HEK293T (cell line): ENCODE data around the gene LAMA1.
"Not testable (repeated sequence)": the region's sequence is repeated elsewhere in the genome, so short reads cannot be mapped to it uniquely, and the experiment has no call there.

Experiments
- CTCF ChIA-PET: fragments of 350-600 bp; formaldehyde crosslinking; extraction: SDS; loops from one replicate; lab custom pipeline; 2021; ENCODE audit warnings: antibody characterized with exemption, inconsistent platforms; lab: Yijun Ruan, JAX
- POLR2A ChIA-PET: fragments of 350-600 bp; formaldehyde crosslinking; extraction: SDS; loops from one replicate; lab custom pipeline; 2020; ENCODE audit warnings: antibody characterized with exemption, inconsistent platforms; lab: Yijun Ruan, JAX
- DNase-seq: peaks from one replicate; pipeline ENCODE4 v3.0.0; 2012; ENCODE audit warnings: mixed read lengths; ENCODE audit errors: extremely low spot score
- ARNT ChIP-seq: fragments of 450-650 bp; IDR thresholded peaks from 2 replicates; pipeline ENCODE4 v1.6.1; 2017; ENCODE audit warnings: mild to moderate bottlenecking
- BHLHE40 ChIP-seq: fragments of 450-650 bp; IDR thresholded peaks from 2 replicates; pipeline ENCODE4 v1.6.1; 2016; ENCODE audit warnings: mild to moderate bottlenecking, moderate library complexity, borderline replicate concordance
- CTBP1 ChIP-seq: fragments of 450-650 bp; IDR thresholded peaks from 2 replicates; pipeline ENCODE4 v1.6.1; 2016; ENCODE audit warnings: borderline replicate concordance
- ELF4 ChIP-seq: fragments of 450-650 bp; IDR thresholded peaks from 2 replicates; pipeline ENCODE4 v1.6.1; 2017; ENCODE audit warnings: antibody characterized with exemption
- FOXA1 ChIP-seq: fragments of 450-650 bp; IDR thresholded peaks from 2 replicates; pipeline ENCODE4 v1.6.1; 2016; ENCODE audit warnings: mild to moderate bottlenecking
- FOXK2 ChIP-seq: fragments of 450-650 bp; IDR thresholded peaks from 2 replicates; pipeline ENCODE4 v1.6.1; 2016; ENCODE audit warnings: mild to moderate bottlenecking
- FOXM1 ChIP-seq: fragments of 450-650 bp; IDR thresholded peaks from 2 replicates; pipeline ENCODE4 v1.6.1; 2017; ENCODE audit warnings: mild to moderate bottlenecking, borderline replicate concordance
- HDGF ChIP-seq: fragments of 450-650 bp; IDR thresholded peaks from 2 replicates; pipeline ENCODE4 v1.6.1; 2017; ENCODE audit warnings: antibody characterized with exemption, borderline replicate concordance
- L3MBTL2 ChIP-seq: fragments of 450-650 bp; conservative IDR thresholded peaks from 2 replicates; pipeline ENCODE4 v1.6.1; 2016; ENCODE audit warnings: mild to moderate bottlenecking
- LEF1 ChIP-seq: fragments of 450-650 bp; IDR thresholded peaks from 2 replicates; pipeline ENCODE4 v1.6.1; 2017; ENCODE audit warnings: mild to moderate bottlenecking, borderline replicate concordance
- NFRKB ChIP-seq: fragments of 450-650 bp; IDR thresholded peaks from 2 replicates; pipeline ENCODE4 v1.6.1; 2016; ENCODE audit warnings: mild to moderate bottlenecking, moderate library complexity
- PKNOX1 ChIP-seq: fragments of 450-650 bp; IDR thresholded peaks from 2 replicates; pipeline ENCODE4 v1.6.1; 2016
- SP1 ChIP-seq: fragments of 450-650 bp; IDR thresholded peaks from 2 replicates; pipeline ENCODE4 v1.6.1; 2017
- SUZ12 ChIP-seq: fragments of 450-650 bp; IDR thresholded peaks from 2 replicates; pipeline ENCODE4 v1.6.1; 2016; ENCODE audit warnings: mild to moderate bottlenecking
- TARDBP ChIP-seq: fragments of 450-650 bp; IDR thresholded peaks from 2 replicates; pipeline ENCODE4 v1.6.1; 2016
- ZNF384 ChIP-seq: fragments of 450-650 bp; IDR thresholded peaks from 2 replicates; pipeline ENCODE4 v1.6.1; 2016

LAMA1 gene

GRCh38 chr18:7155092-7155491 is 37.5 kb upstream of the LAMA1 start:
- ChIA-PET CTCF (no interaction called here), POLR2A (no interaction called here)
- no peak for DNase-seq
- TF ChIP-seq BHLHE40 (no peak), CTBP1 (no peak), ZNF384 (no peak), L3MBTL2 (no peak), LEF1 (no peak), FOXM1 (no peak), HDGF (no peak), FOXK2 (no peak), FOXA1 (no peak), ARNT (no peak), PKNOX1 (no peak), NFRKB (no peak), SUZ12 (no peak), TARDBP (no peak), SP1 (no peak), ELF4 (no peak)

GRCh38 chr18:7152440-7152839 is 34.8 kb upstream of the LAMA1 start:
- no peak for DNase-seq
- CTCF ChIA-PET: no interaction called here
- POLR2A ChIA-PET: no interaction called here
- TF ChIP-seq CTBP1 (no peak), NFRKB (no peak), PKNOX1 (no peak), BHLHE40 (no peak), SUZ12 (no peak), ARNT (no peak), HDGF (no peak), SP1 (no peak), ELF4 (no peak), FOXM1 (no peak), LEF1 (no peak), TARDBP (no peak), FOXK2 (no peak), ZNF384 (no peak), FOXA1 (no peak), L3MBTL2 (no peak)

GRCh38 chr18:7147399-7147798 is 29.8 kb upstream of the LAMA1 start:
- DNase-seq: no peak
- ChIA-PET POLR2A (no interaction called here), CTCF (no interaction called here)
- no peak for TF ChIP-seq FOXM1
- TF ChIP-seq LEF1: no peak
- no peak for TF ChIP-seq CTBP1

- TF ChIP-seq FOXA1: no peak
- no peak for TF ChIP-seq ELF4
- no peak for TF ChIP-seq ARNT
- no peak for TF ChIP-seq TARDBP
- TF ChIP-seq SUZ12: no peak
- no peak for TF ChIP-seq L3MBTL2
- TF ChIP-seq BHLHE40: no peak
- TF ChIP-seq PKNOX1: no peak
- no peak for TF ChIP-seq LEF1
- no peak for TF ChIP-seq FOXM1
- no peak for TF ChIP-seq CTBP1
- no peak for DNase-seq
- CTCF ChIA-PET: no interaction called here
- POLR2A ChIA-PET: no interaction called here
Measured at GRCh38 chr18:7146067-7146466, 28.5 kb upstream of the LAMA1 start.

- DNase-seq, POLR2A ChIA-PET, CTCF ChIA-PET: not testable (repeated sequence)
Measured at GRCh38 chr18:7144921-7145320, 27.3 kb upstream of the LAMA1 start.

- TF ChIP-seq FOXM1: no peak
- no peak for TF ChIP-seq CTBP1
- no peak for TF ChIP-seq PKNOX1
- TF ChIP-seq ARNT: no peak
- no peak for TF ChIP-seq SUZ12
- TF ChIP-seq ZNF384: no peak
- no peak for TF ChIP-seq FOXK2
- TF ChIP-seq TARDBP: no peak
- TF ChIP-seq LEF1: no peak
- no peak for TF ChIP-seq SP1
- TF ChIP-seq HDGF: no peak
- no peak for TF ChIP-seq BHLHE40
- TF ChIP-seq NFRKB: no peak
- TF ChIP-seq L3MBTL2: no peak
- no peak for TF ChIP-seq ELF4
- TF ChIP-seq FOXA1: no peak
- no peak for DNase-seq
- CTCF ChIA-PET: no interaction called here
- POLR2A ChIA-PET: no interaction called here
Measured at GRCh38 chr18:7141287-7141686, 23.7 kb upstream of the LAMA1 start.
